GM12892 (cell line): ENCODE measurements around the gene NPIPB12.
"Not testable (repeated sequence)": the region's sequence is repeated elsewhere in the genome, so short reads cannot be mapped to it uniquely, and the experiment has no call there.

Experiments used
- POLR2A ChIP-seq: IDR thresholded peaks from 2 replicates; pipeline ENCODE4 v1.6.1; 2011; ENCODE audit warnings: low read depth, low read length, control low read depth
- TAF1 ChIP-seq: IDR thresholded peaks from 2 replicates; pipeline ENCODE4 v1.6.1; 2011; ENCODE audit warnings: low read depth, mild to moderate bottlenecking, control low read depth, low read length, borderline replicate concordance

GRCh38 chr16:29469660-29470059, 36.5 kb downstream of the NPIPB12 start:
- not testable (repeated sequence) for TF ChIP-seq POLR2A, TAF1
